HCT116 (cell line): Measurements from ENCODE around the gene ATP1A4.

Experiments
- CTCF ChIP-seq, 3 experiments: fragments of 200-600 bp in 1 of 3; sonication (generic) in 1 of 3; IDR thresholded peaks in 2 of 3; conservative IDR thresholded peaks in 1 of 3; 2 replicates each; pipeline ENCODE4 v1.5.1; 2012 to 2017; ENCODE audit warnings: low read depth in 2 of 3, low read length in 2 of 3, antibody characterized with exemption in 1 of 3, borderline replicate concordance in 1 of 3, control low read depth in 1 of 3, mild to moderate bottlenecking in 1 of 3, mixed read lengths in 1 of 3, mixed run types in 1 of 3, moderate library complexity in 1 of 3; ENCODE audit not compliant: insufficient read depth in 1 of 3
- EZH2 ChIP-seq: fragments of 200-600 bp; sonication (generic); IDR thresholded peaks from 2 replicates; pipeline ENCODE4 v1.6.1; 2017; ENCODE audit warnings: antibody characterized with exemption, mixed run types
- MAX ChIP-seq: IDR thresholded peaks from 2 replicates; pipeline ENCODE4 v1.6.1; 2012
- POLR2A ChIP-seq: IDR thresholded peaks from 2 replicates; pipeline ENCODE4 v1.7.0; 2011; ENCODE audit warnings: borderline replicate concordance; ENCODE audit not compliant: insufficient read depth, insufficient read length; ENCODE audit errors: extremely low read depth
- RAD21 ChIP-seq: IDR thresholded peaks from 2 replicates; pipeline ENCODE4 v1.6.1; 2012; ENCODE audit warnings: low read depth, mild to moderate bottlenecking
- SP1 ChIP-seq: IDR thresholded peaks from 2 replicates; pipeline ENCODE4 v1.6.1; 2012; ENCODE audit warnings: low read depth
- TCF7L2 ChIP-seq: IDR thresholded peaks from 2 replicates; pipeline ENCODE4 v1.7.0; 2011; ENCODE audit warnings: borderline replicate concordance, inconsistent platforms; ENCODE audit not compliant: insufficient read depth, insufficient read length; ENCODE audit errors: extremely low read depth
- ZFX ChIP-seq: fragments of 450-650 bp; IDR thresholded peaks from 2 replicates; pipeline ENCODE4 v1.6.1; 2017
- ZNF274 ChIP-seq: fragments of 200-500 bp; sonication (Bioruptor generic); IDR thresholded peaks from 2 replicates; pipeline ENCODE4 v1.6.1; 2014; ENCODE audit warnings: mild to moderate bottlenecking, low read depth, low read length, inconsistent platforms

- TF ChIP-seq TCF7L2, result no peak
- no peak for TF ChIP-seq MAX
- TF ChIP-seq CTCF (IDR thresholded peaks at IDR 0.05 in 2 of 3, conservative IDR thresholded peaks at IDR 0.05 in 1 of 3; ENCODE audit: borderline replicate concordance in 1 of 3, insufficient read depth in 1 of 3, low read depth in 2 of 3, low read length in 2 of 3), result no peak
- TF ChIP-seq ZNF274, result no peak
- no peak for TF ChIP-seq POLR2A
- no peak for TF ChIP-seq EZH2
- TF ChIP-seq SP1, result no peak
- no peak for TF ChIP-seq ZFX
- no peak for TF ChIP-seq RAD21
Observed at GRCh38 chr1:160121388-160121787, 30.0 kb upstream of the ATP1A4 start.
